Effector CD4-positive, alpha-beta T cell (primary cell): ENCODE data around the gene TRIM9.
"Not testable (repeated sequence)": the region's sequence is repeated elsewhere in the genome, so short reads cannot be mapped to it uniquely, and the experiment has no call there.

Source experiments
- DNase-seq: peaks from one replicate; pipeline ENCODE4 v3.0.0-alpha.2; 2020

Gene TRIM9

DNA sequence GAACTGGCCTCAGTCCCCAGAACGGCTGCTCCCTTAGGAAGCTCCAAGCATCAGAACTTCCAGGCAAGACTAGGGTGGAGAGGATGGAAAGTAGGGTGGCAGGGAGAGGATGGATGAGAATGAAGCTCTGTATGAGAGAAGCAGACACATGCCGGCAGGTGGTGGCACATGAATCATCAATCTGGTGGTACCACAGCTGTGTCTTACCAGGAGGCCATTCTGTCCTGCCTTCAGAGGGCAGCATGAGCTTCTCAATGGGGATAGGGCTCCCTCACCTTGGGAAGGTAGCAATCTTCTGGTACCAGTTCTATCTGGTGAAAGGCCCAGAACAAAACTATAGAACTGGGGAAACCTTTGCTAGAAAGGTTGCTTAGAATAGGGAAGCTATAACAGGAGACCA lies 95.2 kb downstream of the TRIM9 start:
- no peak for DNase-seq

DNA sequence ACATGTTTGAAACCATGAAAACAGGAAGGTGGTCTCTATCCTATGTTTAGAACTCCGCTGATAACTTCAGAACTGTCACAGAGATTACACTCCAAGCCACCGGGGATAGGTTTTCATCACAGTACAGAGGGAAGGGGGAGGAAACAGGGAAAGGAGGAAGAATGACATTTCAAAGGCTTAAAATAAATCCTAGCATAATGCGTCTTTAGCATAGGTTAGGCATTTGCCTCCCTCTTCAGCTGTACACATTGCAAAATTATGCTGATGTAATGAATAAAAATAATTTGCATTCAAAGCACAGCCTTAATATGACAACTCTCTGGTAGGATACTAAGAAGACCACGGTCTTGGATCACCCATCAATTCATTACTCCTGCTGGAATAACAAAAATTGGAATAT lies 96.3 kb downstream of the TRIM9 start:
- DNase-seq, result no peak

DNA sequence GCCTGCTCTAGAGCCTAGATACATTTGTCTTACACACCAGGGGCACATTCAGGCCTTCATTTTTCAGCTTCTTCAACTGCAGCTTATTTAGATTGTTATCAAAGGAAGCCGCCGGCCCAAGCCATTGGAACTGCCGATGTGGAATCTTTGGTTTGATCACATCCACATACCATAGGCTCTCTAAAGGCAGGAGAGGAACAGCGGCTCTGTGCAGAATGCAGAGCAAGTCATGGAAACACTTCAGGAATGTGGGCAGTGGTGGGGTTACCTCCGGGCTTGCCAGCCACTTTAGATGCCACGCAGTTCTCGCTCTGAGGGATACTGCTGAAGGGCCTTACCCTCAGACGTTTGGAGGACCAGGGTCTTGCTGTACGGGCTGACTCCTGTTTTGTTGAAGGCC lies 97.2 kb downstream of the TRIM9 start:
- no peak for DNase-seq

DNA sequence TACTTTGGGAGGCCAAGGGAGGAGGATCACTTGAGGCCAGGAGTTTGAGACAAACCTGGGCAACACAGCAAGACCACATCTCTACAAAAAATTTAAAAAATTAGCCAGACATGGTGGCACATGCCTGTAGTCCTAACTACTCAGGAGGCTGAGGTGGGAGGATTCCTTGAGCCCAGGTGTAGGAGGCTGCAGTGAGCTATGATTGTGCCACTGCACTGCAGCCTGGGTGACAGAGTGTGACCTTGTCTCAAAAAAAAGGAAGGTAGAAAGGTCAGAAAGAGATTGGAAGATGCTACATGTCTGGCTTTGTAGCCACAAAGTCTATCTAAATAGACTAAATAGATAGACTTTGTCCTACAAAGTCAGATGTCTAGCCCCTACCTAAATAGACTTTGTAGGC lies 100.7 kb downstream of the TRIM9 start:
- DNase-seq, result not testable (repeated sequence)

DNA sequence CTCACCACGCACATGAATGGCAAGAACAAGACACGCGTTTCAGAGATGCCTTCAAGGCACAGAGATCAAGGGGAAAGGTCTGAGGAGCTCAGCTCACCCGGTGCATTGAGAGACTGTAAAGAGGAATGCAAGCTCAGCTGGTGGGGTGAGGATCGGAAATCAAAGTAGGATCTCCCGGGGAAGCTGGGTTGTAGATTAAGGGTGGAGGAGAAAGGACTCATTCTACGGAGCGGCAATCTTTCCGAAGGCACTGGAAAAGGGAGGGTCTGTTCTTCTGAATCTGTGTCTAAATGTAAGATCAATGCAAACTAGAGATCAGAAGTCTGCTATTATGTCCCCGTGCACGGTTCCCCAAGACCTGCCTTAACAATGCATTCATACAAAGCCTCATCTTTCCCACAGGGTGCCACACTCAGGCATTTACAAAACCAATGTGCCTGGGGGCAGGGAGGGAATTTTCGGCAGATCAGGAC lies 109.0 kb downstream of the TRIM9 start:
- no peak for DNase-seq

DNA sequence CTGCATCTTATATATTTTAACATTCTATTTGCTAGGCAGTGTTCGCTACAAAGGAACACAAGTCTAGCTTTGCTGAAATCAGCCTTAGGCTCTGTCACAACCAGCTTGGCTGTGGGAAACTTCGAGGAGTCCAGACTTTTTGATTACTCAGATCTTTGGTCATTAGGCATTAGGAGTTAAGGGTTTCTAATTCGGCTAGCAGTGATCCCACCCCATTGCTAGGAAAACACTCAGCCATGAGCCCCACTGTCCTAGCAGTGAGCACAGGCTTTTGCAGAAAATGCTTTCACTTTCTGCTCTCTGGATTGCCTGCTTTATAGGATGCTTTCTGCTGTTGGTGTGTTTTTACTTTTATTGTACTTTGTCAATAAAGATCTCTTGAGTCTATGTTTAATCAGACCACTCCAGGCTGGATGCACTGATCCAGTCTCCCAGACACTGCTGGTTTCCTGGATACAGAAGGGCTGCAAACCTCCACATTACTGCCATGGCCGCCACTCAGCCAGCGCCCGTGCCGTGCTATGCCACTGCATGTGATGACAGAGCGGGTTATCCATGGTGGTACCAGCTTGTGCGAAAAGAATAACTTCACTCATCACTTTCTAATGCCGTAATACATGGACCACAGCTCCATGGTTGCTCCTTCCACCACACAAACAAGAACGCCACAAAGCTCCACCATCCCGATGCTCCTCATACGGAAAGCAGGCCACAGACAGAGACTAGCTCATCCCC lies 109.6 kb downstream of the TRIM9 start:
- DNase-seq, result no peak

DNA sequence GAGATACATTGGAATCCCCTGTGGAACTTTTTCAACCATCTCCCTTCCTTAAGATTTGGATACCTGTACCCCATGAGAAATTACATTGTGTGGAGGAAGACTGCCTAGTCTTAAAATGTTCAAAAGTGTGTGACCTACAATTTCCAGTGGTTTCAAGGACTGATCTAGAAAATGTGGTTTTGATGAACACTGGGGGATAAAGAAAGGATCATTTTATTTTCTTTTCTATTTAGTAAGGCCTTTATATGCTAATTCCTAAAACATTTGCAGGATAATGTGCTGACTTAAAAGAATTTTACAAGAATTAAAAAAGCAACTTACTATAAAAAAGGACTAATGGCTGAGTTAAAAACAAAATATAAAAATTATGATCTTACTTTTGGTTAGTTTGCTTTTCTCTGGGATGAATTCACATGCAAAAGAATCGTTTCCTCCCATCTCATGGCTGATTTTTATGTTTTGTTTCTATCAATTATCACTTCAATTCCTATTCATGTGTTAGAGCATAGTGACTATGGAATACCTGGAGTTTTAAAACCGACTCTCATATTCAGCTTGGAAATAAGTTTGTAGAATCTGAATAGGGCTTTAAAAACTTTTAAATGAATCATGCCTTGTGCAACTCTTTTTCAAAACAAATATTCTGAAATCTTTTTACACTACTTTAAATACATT lies 110.7 kb downstream of the TRIM9 start:
- no peak for DNase-seq

DNA sequence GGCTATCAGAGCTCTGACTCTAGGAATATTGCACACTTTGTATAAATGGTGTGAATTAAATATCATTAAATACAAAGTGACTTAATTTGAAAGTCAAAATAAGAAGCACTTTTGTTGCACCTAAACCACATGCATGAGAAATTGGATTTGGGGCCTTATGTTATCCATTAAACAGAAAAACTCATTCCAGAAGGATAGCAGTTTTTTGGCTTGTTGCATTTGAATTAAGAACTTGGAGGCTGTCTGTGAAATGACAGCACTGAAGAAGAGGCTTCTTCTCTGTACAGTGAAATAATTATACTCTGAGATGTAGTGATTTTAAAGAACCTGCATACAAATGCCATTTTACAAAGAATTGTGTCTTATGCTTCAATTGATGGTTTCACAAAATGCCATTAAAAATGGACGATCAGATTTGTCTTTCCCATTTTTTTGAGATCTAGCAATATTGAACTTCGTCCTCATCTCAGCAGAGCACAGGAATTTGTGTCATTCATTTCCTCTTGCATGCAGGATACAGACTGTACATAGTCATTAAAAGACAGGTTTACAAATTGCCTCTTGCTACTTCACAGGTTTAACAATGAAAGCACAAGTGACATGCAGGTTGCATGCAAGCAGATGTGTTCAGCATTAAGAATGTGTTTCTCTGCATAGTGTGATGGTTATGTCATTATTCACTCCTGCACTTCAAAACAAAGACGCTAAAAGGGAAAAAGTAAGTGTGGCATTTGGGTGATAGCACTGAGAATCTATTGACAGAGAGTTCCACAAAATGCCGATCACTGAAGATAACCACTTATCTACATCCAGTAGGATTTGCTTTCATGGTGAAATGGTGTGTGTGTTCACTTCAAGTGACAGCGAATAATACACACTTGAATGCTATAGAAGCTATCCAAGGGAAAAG lies 114.7 kb downstream of the TRIM9 start:
- DNase-seq, result no peak

DNA sequence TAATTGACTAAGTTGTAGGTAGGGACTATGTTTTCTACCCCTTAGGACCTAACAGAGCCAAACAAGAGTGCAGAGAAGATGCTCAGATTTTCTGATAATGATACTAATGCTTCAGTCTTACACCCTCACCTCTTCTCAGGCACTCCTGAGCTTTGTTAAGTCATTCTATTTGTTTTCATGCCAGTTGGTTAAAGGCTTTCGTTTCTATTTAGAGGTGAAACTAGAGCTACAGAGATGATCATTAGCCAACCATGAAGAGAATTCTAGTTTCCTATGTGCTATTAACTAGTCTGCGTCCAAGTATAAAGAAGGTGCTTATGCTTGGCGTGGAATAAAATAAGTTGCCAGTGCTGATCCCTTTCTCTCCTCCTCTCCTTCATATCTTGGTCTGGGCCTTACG lies 116.0 kb downstream of the TRIM9 start:
- no peak for DNase-seq

DNA sequence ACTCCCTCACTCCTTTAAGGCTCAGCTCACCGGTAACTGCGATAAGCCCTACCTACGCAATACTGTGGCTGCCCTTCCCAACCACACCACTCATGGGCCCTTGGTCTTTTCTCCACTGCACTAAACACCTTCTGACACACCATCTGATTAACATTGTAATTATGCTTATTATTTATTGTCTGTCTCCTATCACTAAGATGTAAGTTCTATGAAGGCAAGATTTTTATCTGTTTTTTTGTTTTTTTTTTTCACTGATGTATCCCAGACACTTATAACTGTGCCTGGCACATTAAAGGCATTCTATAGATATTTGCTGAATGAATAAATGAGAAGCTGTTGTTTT lies 116.4 kb downstream of the TRIM9 start:
- DNase-seq, result no peak

DNA sequence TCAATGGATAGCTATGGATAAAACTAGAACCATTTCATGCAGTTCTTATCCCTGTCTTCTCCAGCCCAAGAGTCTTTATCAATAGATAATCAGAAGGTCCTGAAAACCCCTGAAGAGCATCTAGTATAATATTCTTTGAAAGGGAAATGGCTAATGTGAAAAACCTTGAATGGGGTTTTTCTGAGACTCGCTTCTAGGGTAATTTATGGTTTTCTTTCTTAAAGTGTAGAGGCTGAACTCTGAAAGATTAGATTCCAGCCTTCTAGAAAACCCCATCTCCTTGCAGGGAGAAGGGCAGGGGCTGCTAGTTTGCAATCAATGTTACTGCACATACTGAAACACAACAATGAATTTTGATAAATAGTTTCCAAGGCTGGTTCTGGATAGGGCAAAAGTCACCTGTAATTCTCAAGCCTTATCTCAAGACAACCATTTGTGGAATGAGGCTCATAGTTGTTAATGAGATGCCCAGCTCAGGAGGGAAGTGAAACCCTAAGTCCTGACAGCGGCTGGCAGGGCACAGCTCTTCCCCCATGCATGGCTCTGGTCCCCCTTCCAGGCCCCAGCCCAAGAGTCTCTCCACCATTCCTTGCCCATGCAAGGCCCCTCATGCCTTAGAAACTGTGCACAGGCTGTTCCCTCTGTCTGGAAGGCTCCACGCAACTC lies 116.9 kb downstream of the TRIM9 start:
- DNase-seq, result no peak

DNA sequence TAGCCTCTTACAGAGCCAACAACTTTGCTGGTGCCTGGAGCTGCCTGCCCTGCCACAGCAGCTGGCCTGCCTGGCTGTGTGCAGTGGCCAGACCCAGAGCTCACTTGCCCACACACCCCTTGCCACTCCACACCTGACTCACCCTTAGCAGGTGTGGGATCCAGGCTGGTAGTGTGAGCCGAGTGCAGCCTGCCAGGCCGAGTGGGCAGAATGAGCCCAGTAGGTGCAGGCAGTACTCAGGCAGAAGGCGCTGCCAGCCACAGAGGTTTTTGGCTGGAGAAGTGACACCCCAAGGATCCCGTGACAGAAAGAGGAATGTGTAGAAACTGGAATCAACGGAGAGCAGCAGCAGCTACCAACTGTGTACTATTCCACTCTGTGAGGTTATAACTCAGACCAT lies 120.8 kb downstream of the TRIM9 start:
- DNase-seq, result no peak

DNA sequence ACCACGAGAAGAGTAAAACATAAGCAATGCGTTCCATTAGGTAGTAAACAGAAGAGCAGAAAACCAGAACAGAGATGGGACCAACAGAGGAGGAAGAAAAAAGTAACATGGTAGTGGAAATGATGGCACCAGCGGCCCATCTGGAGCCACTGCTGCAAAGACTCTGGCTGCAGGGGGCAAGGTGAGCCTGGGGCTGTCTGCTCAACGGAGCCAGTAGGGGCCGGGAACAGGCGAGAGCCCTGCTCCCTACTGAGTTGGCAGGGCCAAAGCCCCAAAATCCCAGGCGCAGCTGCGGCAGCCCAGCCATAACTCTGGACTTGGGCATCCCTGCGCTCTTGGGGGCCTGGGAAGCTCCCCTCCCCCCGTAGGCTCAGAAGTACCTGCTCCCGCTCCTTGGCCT lies 122.2 kb downstream of the TRIM9 start:
- DNase-seq, result no peak

DNA sequence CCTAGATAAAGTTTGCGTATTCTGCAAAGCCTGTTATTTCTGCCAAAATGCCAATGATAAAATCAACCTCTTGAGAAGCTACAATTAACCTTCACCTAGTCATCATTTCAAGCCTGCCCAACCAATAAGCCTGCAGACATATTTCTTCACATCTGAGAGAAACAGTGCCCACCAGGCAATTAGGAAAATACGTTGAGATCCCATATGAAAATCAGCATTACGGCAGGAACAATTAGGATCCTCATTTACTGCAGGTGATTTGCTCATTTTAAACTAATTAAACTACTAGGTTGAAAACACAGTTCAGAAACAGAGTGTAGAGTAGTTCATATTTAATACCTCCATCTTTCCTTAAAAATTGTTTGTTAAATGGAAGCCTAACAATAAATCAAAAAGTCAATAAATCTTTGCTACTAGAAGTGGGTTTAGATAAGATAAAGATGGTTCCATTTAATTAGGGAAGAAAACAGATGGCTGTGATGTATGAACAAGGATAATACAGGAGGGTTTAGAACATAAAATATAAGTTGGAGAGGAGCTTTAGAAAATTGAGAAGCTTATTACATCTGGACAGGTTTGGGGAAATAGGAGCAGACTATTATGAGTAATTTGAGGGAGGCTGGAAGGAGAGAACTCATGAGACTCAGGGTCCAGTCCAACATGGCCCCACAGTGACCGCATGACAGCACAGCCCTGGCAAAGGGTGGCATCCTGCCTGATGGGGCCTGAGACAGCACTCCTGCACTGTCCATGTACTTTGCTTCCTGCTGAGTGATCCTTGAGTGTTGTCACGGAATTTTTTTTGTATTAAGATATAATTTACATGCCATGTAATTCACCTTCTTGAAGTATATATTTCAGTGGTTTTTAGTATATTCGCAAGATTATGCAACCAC lies 123.8 kb downstream of the TRIM9 start:
- DNase-seq, result no peak

DNA sequence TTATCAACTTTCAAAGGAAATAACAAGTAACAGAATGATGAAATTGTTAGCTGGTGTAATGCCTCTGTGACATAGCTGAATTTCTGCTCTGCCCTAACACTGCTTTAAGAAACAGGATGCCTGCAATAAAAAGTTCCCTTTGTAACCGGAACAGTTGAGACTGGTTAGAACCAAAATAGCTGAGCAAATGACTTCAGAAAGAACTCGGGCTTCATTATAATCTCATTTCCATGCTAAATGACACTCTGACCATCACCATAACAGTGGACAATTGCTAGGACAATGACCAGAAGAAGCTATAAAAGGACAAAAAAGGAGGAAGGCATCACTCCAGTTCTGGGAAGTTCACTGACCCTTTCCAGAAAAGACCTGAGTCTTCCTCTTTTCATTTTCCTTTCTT lies 127.1 kb downstream of the TRIM9 start:
- DNase-seq, result no peak

DNA sequence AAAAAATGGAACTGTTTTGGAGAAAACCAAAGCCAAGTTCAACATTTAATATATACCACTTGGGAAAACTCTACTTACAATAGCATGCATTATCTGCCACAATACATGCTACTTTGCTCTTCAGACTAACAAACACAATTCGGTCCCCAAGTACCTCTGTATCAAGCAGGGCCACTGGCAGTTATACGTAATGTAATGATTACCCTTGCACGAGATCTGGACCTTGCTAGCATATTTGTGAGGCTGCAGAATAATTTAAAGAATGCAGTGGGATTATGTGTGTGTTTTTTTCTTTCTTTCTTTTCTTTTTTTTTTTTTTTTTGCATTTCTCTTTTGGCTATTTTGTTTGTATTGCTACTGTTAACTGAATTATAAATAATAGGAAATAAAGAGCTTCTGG lies 127.8 kb downstream of the TRIM9 start:
- no peak for DNase-seq

DNA sequence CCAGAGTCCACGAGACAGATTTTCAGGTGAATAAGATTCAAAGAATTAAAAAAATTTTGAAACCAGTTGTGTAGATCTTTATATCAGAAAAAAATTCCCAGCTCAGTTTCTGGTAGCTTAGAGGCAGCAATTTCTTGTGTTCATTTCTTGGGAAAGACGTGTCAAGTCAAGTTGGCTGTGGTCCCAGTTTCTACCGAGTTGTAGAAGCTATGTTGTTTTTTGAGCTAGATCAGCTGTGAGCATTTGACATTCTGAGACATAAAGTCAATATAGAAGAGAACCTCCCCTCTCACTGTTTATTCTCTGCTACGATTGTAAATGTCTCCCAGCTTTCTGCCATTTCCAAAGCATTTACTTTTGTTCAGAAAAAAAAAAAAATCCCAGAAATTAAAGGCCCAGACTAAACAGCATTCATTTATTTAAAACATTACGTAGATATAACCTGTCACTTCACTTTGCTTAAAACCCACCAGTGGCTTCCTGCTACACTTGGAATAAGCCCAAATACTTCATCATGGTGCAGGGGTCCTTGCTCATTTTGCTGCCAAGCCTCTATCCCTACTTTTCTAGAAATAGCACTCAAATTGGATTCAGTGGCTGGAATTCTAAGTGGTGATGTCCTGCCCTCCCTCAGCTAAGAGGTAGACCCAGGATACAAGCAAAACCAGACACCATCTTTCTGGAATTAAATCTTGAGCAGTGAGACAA lies 130.1 kb downstream of the TRIM9 start:
- no peak for DNase-seq

DNA sequence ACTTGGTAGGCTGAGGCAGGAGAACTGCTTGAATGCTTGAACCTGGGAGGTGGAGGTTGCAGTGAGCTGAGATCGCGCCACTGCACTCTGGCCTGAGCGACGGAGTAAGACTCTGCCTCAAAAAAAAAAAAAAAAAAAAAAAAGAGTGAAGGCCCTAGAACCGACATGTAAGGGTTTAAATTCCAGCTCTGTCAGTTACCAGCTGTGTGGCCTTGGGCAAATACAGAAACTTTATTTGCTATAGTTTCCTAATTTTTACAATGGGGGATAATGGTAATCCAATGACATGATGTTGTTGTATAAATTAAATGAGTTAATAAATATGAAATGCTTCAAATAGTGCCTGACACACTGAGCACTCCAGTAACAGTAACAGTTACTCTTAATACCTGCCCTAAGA lies 131.0 kb downstream of the TRIM9 start:
- no peak for DNase-seq

DNA sequence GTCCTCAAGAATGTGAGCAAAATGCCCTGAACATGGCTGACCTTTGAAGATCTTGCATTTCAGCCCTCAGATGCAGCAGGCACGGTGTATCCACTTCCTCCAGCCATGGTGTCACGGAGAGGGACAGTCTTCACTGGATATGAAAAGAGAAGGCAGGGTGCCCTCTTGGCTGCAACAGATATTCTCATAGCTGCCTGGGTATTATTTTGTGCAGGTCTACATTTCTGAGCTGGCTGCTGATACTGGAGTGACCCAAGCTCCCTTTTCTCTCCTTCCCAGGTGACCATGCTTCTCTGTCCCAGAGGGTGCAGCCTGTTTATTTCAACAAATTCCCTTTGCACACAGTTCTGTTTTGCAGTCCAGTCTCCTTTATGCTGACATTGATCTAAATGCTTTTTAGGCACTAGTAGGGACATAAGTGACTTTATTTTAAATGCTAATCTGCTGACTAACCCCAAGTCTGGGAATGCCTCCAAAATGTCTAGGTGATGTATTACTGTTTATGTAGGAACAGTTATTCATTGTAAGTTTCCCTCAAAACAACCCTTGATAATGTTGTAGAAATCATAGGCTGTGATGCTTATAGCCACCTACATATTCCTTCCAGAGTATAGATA lies 133.2 kb downstream of the TRIM9 start:
- DNase-seq, result no peak

DNA sequence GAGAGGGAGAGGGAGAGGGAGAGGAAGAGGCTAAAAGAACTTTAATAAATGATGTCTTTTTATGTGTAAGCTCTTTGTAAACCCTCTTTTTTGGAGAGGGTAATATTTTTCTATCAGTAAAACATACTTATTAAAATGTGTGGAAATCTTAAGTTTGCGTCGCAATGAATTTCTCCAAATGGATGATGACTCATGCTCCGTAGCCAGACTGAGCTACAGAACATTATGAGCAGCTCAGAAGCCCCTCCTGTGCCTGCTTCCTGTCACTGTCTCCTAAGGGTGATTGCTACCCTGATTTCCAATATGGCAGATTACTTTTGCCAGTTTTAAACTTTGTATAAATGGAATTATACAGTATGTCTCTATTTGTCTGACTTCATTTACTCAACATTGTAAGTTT lies 137.6 kb downstream of the TRIM9 start:
- DNase-seq, result no peak

DNA sequence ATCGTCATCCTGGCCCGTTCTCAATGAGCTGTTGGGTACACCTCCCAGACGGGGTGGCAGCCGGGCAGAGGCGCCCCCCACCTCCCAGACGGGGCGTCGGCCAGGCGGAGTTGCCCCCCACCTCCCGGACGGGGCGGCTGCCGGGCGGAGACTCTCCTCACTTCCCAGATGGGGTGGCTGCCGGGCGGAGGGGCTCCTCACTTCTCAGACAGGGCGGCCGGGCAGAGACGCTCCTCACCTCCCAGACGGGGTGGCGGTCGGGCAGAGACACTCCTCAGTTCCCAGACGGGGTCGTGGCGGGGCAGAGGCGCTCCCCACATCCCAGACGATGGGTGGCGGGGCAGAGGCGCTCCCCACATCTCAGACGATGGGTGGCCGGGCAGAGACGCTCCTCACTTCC lies 138.5 kb downstream of the TRIM9 start:
- DNase-seq, result not testable (repeated sequence)
